H1 (cell line): Measurements from ENCODE around the gene KCNC1. TPM values are rescaled to one million over a fixed set of nuclear protein-coding genes. Genes with fewer than 3 reads are reported as not detected.

ENCODE experiments used
- CTCF ChIA-PET: fragments of 300-600 bp; sonication (Branson Sonifier 250); formaldehyde crosslinking; loops from one replicate; lab custom pipeline; 2021; ENCODE audit not compliant: partially characterized antibody; lab: Charles Lee
- POLR2A ChIA-PET: fragments of 300-600 bp; sonication (Branson Sonifier 250); formaldehyde crosslinking; loops from one replicate; lab custom pipeline; 2021; ENCODE audit warnings: inconsistent platforms; ENCODE audit not compliant: partially characterized antibody; lab: Charles Lee
- DNase-seq, 2 experiments: peaks; one replicate each; pipeline versions ENCODE4 v3.0.0 to v3.0.0-alpha.2; 2010 to 2022; ENCODE audit warnings: low spot score in 2 of 2, low read depth in 1 of 2, mixed read lengths in 1 of 2
- FAIRE-seq: peaks from 2 replicates; lab custom pipeline; 2011; peaks lifted over from hg19 to GRCh38; lab: Jason Lieb, UNC
- H2AFZ ChIP-seq: 2 replicates; pipeline ENCODE4 v1.8.1; 2012; ENCODE audit warnings: low read length, inconsistent platforms
- H2AK5ac ChIP-seq: 2 replicates; pipeline ENCODE4 v1.6.1; 2013; ENCODE audit warnings: low read depth, low read length
- H2BK120ac ChIP-seq: replicated peaks from 2 replicates; pipeline ENCODE3; 2013; ENCODE audit warnings: low read depth, low read length, inconsistent platforms
- H2BK12ac ChIP-seq: 2 replicates; pipeline ENCODE4 v1.6.1; 2013; ENCODE audit warnings: low read depth, low read length
- H2BK15ac ChIP-seq: 2 replicates; pipeline ENCODE4 v1.6.1; 2013; ENCODE audit warnings: low read length
- H2BK20ac ChIP-seq: 2 replicates; pipeline ENCODE4 v1.6.1; 2013; ENCODE audit warnings: low read length
- H2BK5ac ChIP-seq: 2 replicates; pipeline ENCODE4 v1.6.1; 2013; ENCODE audit warnings: low read depth, low read length
- H3K14ac ChIP-seq: 2 replicates; pipeline ENCODE4 v1.6.1; 2013; ENCODE audit warnings: inconsistent platforms; ENCODE audit not compliant: insufficient read length
- H3K18ac ChIP-seq: 2 replicates; pipeline ENCODE4 v1.6.1; 2013; ENCODE audit warnings: low read length; ENCODE audit errors: extremely low read depth
- H3K23ac ChIP-seq: 2 replicates; pipeline ENCODE4 v1.6.1; 2013; ENCODE audit warnings: inconsistent platforms; ENCODE audit not compliant: insufficient read length
- H3K23me2 ChIP-seq: 2 replicates; pipeline ENCODE4 v1.6.1; 2013; ENCODE audit warnings: low read depth, low read length
- H3K27ac ChIP-seq: 2 replicates; pipeline ENCODE4 v1.6.1; 2011; ENCODE audit warnings: low read depth, low read length, inconsistent platforms
- H3K27me3 ChIP-seq, 4 experiments: replicated peaks in 1 of 4; 1 replicate in 1 of 4; 2 replicates in 3 of 4; pipeline versions ENCODE4 v1.6.1 to v1.8.1; 2011 to 2013; ENCODE audit warnings: low read length in 3 of 4, mild to moderate bottlenecking in 3 of 4, inconsistent platforms in 2 of 4, mixed read lengths in 2 of 4, moderate library complexity in 1 of 4; ENCODE audit not compliant: control insufficient read depth in 3 of 4, insufficient read depth in 3 of 4; ENCODE audit errors: extremely low read depth in 1 of 4
- H3K36me3 ChIP-seq, 4 experiments: 2 replicates each; pipeline versions ENCODE4 v1.6.1 to v1.8.1; 2011 to 2013; ENCODE audit warnings: mild to moderate bottlenecking in 4 of 4, low read length in 3 of 4, moderate library complexity in 2 of 4, control low read depth in 1 of 4, inconsistent platforms in 1 of 4; ENCODE audit not compliant: insufficient read depth in 4 of 4, control insufficient read depth in 2 of 4
- H3K4ac ChIP-seq: replicated peaks from 2 replicates; pipeline ENCODE3; 2013; ENCODE audit warnings: low read length, low read depth, mixed read lengths, inconsistent platforms; ENCODE audit not compliant: insufficient read length
- H3K4me1 ChIP-seq, 4 experiments: replicated peaks in 1 of 4; 1 replicate in 1 of 4; 2 replicates in 3 of 4; pipeline versions ENCODE4 v1.6.1 to v1.8.1; 2011 to 2013; ENCODE audit warnings: low read length in 3 of 4, inconsistent platforms in 2 of 4, mixed read lengths in 1 of 4; ENCODE audit not compliant: insufficient read depth in 4 of 4, control insufficient read depth in 3 of 4
- H3K4me2 ChIP-seq, 2 experiments: 2 replicates each; pipeline versions ENCODE4 v1.6.1 to v1.8.1; 2011 to 2013; ENCODE audit warnings: low read depth in 2 of 2, low read length in 2 of 2, control low read depth in 1 of 2, inconsistent platforms in 1 of 2, mild to moderate bottlenecking in 1 of 2; ENCODE audit not compliant: insufficient read depth in 1 of 2
- H3K4me3 ChIP-seq, 4 experiments: fragments of 200-600, 300-600 bp in 1 of 4; sonication (generic), shearing (Covaris generic), sonication (Bioruptor Twin) in 1 of 4; 2 replicates each; pipeline versions ENCODE4 v1.5.1 to v1.8.1; 2011 to 2016; ENCODE audit warnings: low read length in 4 of 4, low read depth in 3 of 4, control low read depth in 2 of 4, inconsistent platforms in 2 of 4, mild to moderate bottlenecking in 2 of 4, mixed read lengths in 1 of 4, moderate library complexity in 1 of 4; ENCODE audit not compliant: insufficient read depth in 2 of 4; ENCODE audit errors: extremely low read depth in 1 of 4
- H3K56ac ChIP-seq: replicated peaks from 2 replicates; pipeline ENCODE3; 2013; ENCODE audit warnings: low read depth, mild to moderate bottlenecking, mixed read lengths, low read length, inconsistent platforms; ENCODE audit not compliant: insufficient read length
- H3K79me1 ChIP-seq: 2 replicates; pipeline ENCODE4 v1.6.1; 2013; ENCODE audit warnings: low read depth, low read length, control low read depth
- H3K79me2 ChIP-seq, 2 experiments: 2 replicates each; pipeline versions ENCODE4 v1.6.1 to v1.8.1; 2012 to 2013; ENCODE audit warnings: low read length in 2 of 2, mild to moderate bottlenecking in 2 of 2, inconsistent platforms in 1 of 2; ENCODE audit not compliant: insufficient read depth in 2 of 2, control insufficient read depth in 1 of 2
- H3K9ac ChIP-seq, 4 experiments: replicated peaks in 1 of 4; 1 replicate in 1 of 4; 2 replicates in 3 of 4; pipeline versions ENCODE4 v1.6.1 to v1.8.1; 2011 to 2013; ENCODE audit warnings: low read depth in 3 of 4, low read length in 3 of 4, control low read depth in 2 of 4, mild to moderate bottlenecking in 2 of 4, moderate library complexity in 2 of 4, inconsistent platforms in 1 of 4; ENCODE audit errors: extremely low read depth in 1 of 4
- H3K9me3 ChIP-seq, 2 experiments: 2 replicates each; pipeline versions ENCODE4 v1.6.1 to v1.8.1; 2012 to 2013; ENCODE audit warnings: mild to moderate bottlenecking in 2 of 2, moderate library complexity in 2 of 2, control low read depth in 1 of 2, inconsistent platforms in 1 of 2, low read depth in 1 of 2, low read length in 1 of 2, mixed read lengths in 1 of 2; ENCODE audit not compliant: insufficient read depth in 2 of 2
- H4K20me1 ChIP-seq, 2 experiments: replicated peaks in 1 of 2; 2 replicates each; pipeline versions ENCODE3 to v1.8.1; 2011 to 2013; ENCODE audit warnings: inconsistent platforms in 2 of 2, low read length in 2 of 2, mild to moderate bottlenecking in 1 of 2; ENCODE audit not compliant: insufficient read depth in 2 of 2, control insufficient read depth in 1 of 2
- H4K5ac ChIP-seq: 2 replicates; pipeline ENCODE4 v1.6.1; 2013; ENCODE audit warnings: low read length, low read depth, mixed read lengths, inconsistent platforms; ENCODE audit not compliant: insufficient read length
- H4K8ac ChIP-seq: 2 replicates; pipeline ENCODE4 v1.8.0; 2013; ENCODE audit warnings: mild to moderate bottlenecking, moderate library complexity, low read length, inconsistent platforms; ENCODE audit not compliant: insufficient read depth; ENCODE audit errors: extremely low read depth
- H4K91ac ChIP-seq: replicated peaks from 2 replicates; pipeline ENCODE3; 2013; ENCODE audit warnings: low read length, mixed read lengths, inconsistent platforms; ENCODE audit not compliant: insufficient read length
- ATF3 ChIP-seq: IDR thresholded peaks from 2 replicates; pipeline ENCODE4 v1.6.1; 2011; ENCODE audit warnings: low read depth, mild to moderate bottlenecking, low read length; ENCODE audit not compliant: insufficient read depth
- BCL11A ChIP-seq, 2 experiments: IDR thresholded peaks; one replicate each; pipeline ENCODE4 v1.6.1; 2011; ENCODE audit warnings: low read depth in 2 of 2, low read length in 2 of 2, mild to moderate bottlenecking in 2 of 2
- BRCA1 ChIP-seq: IDR thresholded peaks from 2 replicates; pipeline ENCODE4 v1.6.1; 2012; ENCODE audit warnings: low read depth, low read length, improper control_type of control experiment
- CBX5 ChIP-seq: fragments of 300-800, 300-1000 bp; sonication (generic); IDR thresholded peaks from 2 replicates; pipeline ENCODE4 v1.7.1; 2016; ENCODE audit warnings: antibody characterized with exemption, low read length, low read depth
- CREB1 ChIP-seq: IDR thresholded peaks from 2 replicates; pipeline ENCODE4 v1.6.1; 2012; ENCODE audit warnings: inconsistent platforms
- HDAC6 ChIP-seq: IDR thresholded peaks from one replicate; pipeline ENCODE4 v1.7.1; 2012; ENCODE audit warnings: low read depth, mild to moderate bottlenecking, inconsistent platforms, low read length, moderate library complexity
- KDM1A ChIP-seq: fragments of 200-600, 300-600 bp; sonication (generic); IDR thresholded peaks from 2 replicates; pipeline ENCODE4 v1.7.1; 2016; ENCODE audit warnings: mild to moderate bottlenecking, low read length, borderline replicate concordance
- MAFK ChIP-seq: IDR thresholded peaks from 2 replicates; pipeline ENCODE4 v1.6.1; 2012; ENCODE audit warnings: low read depth, mild to moderate bottlenecking, improper control_type of control experiment, low read length
- RNF2 ChIP-seq: fragments of 200-900, 300-1000 bp; sonication (generic); IDR thresholded peaks from 2 replicates; pipeline ENCODE4 v1.7.1; 2016; ENCODE audit warnings: borderline replicate concordance, low read depth, mild to moderate bottlenecking, antibody characterized with exemption, low read length; ENCODE audit not compliant: poor library complexity, severe bottlenecking; ENCODE audit errors: missing control alignments
- SAP30 ChIP-seq: fragments of 300-600 bp; sonication (generic); IDR thresholded peaks from 2 replicates; pipeline ENCODE4 v1.7.1; 2012; ENCODE audit warnings: low read length, moderate library complexity, mild to moderate bottlenecking, inconsistent platforms; ENCODE audit not compliant: insufficient read depth, insufficient replicate concordance
- SIX5 ChIP-seq: IDR thresholded peaks from 2 replicates; pipeline ENCODE4 v1.6.1; 2011; ENCODE audit warnings: mild to moderate bottlenecking, low read depth, low read length
- TAF1 ChIP-seq: IDR thresholded peaks from 2 replicates; pipeline ENCODE4 v1.6.1; 2011; ENCODE audit warnings: mild to moderate bottlenecking, low read depth, low read length
- TBP ChIP-seq: IDR thresholded peaks from 2 replicates; pipeline ENCODE4 v1.6.1; 2011; ENCODE audit warnings: low read depth, low read length, improper control_type of control experiment
- TEAD4 ChIP-seq: IDR thresholded peaks from 2 replicates; pipeline ENCODE4 v1.6.1; 2012; ENCODE audit warnings: low read depth, low read length, inconsistent platforms, mixed read lengths
- YY1 ChIP-seq: IDR thresholded peaks from 2 replicates; pipeline ENCODE4 v1.6.1; 2011; ENCODE audit warnings: low read depth, mild to moderate bottlenecking, low read length
- WGBS, 2 experiments: shearing (Covaris generic) in 1 of 2; methylation state at CpG; one replicate each; pipeline versions ENCODE4 v1.1.6 to v1.1.7; 2013 to 2015; ENCODE audit warnings: low lambda C conversion rate in 2 of 2, mixed read lengths in 2 of 2, inconsistent platforms in 1 of 2, low coverage in 1 of 2, missing lambda C conversion rate in 1 of 2; ENCODE audit not compliant: insufficient replicate concordance in 2 of 2, insufficient coverage in 1 of 2, insufficient read length in 1 of 2; ENCODE audit errors: extremely low coverage in 1 of 2, missing lambda C conversion rate in 1 of 2; 5-methylcytosine and 5-hydroxymethylcytosine counted together
- polyA plus RNA-seq, 7 experiments: library from polyadenylated mRNA; depleted of rRNA in 3 of 7; stranded (reverse) in 5 of 7; unstranded in 2 of 7; fragments of >200 nt in 5 of 7; fragments of 200-250 nt in 2 of 7; gene quantifications; 1 replicate in 5 of 7; 2 replicates in 1 of 7; 4 replicates in 1 of 7; pipeline versions ENCODE4 v1.2.1 to v1.2.3, GENCODE V29; 2011 to 2013; ENCODE audit warnings: missing spikeins in 2 of 7, mixed read lengths in 2 of 7
- total RNA-seq: library from RNA; stranded (reverse); fragmentation: NEBNext Ultra II Directional; extraction: Animal tissue kit (Norgen Biotek cat#: 25700); gene quantifications from 2 replicates; pipeline ENCODE4 v1.2.1, GENCODE V29; 2021

The KCNC1 gene
- total and polyA plus RNA-seq, 2 of the 8 experiments (the other 6 are each of a cell fraction or from before 2014, with no cell fraction given) = 0.11 to 0.26 TPM

- Histone ChIP-seq H3K27ac (no peak overlapping the region), H2BK15ac (no peak overlapping the region), H3K79me1 (no peaks in the 10 kb centered on the region), H2BK12ac (no peak overlapping the region), H3K14ac (no peak overlapping the region), H2AFZ (no peak overlapping the region), H2AK5ac (no peak overlapping the region), H3K18ac (no peak overlapping the region), H3K56ac (no peak overlapping the region), H3K4me1 (no peaks in the 10 kb centered on the region), H3K9ac (no peak overlapping the region), H4K91ac (no peak overlapping the region), H3K79me2 (no peaks in the 10 kb centered on the region), H2BK5ac (no peak overlapping the region), H3K9me3 (no peaks in the 10 kb centered on the region), H3K23me2 (no peaks in the 10 kb centered on the region), H3K27me3 (no peaks in the 10 kb centered on the region), H4K5ac (no peak overlapping the region), H3K36me3 (no peaks in the 10 kb centered on the region), H4K8ac (no peak overlapping the region), H3K4me3 (no peak overlapping the region), H4K20me1 (no peaks in the 10 kb centered on the region), H3K23ac (no peak overlapping the region), H2BK120ac (no peak overlapping the region), H2BK20ac (no peak overlapping the region), H3K4ac (no peak overlapping the region), H3K4me2 (no peak overlapping the region)
- TF ChIP-seq KDM1A = no peak
- TF ChIP-seq TAF1 = no peak
- TF ChIP-seq TBP = no peak
- TF ChIP-seq MAFK = no peak
- TF ChIP-seq CBX5 = no peak
- TF ChIP-seq CREB1 = no peak
- no peak for TF ChIP-seq RNF2
- TF ChIP-seq BCL11A (IDR thresholded peaks at IDR 0.05; ENCODE audit: low read depth in 2 of 2, low read length in 2 of 2) = no peak
- no peak for TF ChIP-seq TEAD4
- no peak for TF ChIP-seq SAP30
- no peak for TF ChIP-seq HDAC6
- TF ChIP-seq ATF3 = no peak
- no peak for TF ChIP-seq YY1
- no peak for TF ChIP-seq BRCA1
- no peak for TF ChIP-seq SIX5
- ChIA-PET CTCF (interaction anchor here (0.6 kb wide), 1 partner anchor 184 kb away, joined by 3 read pairs; no protein-coding TSS in a partner anchor), POLR2A (no interaction called here)
- no peak for FAIRE-seq
- WGBS, 2 experiments = 91% methylated on average over 3 of the region's 3 CpGs; no CpG with 5 or more reads in 1 of the 2 experiments
- DNase-seq = no peak
Observed at GRCh38 chr11:17831883-17832282, 97.3 kb downstream of the KCNC1 start.
